ENCODE measurements around the gene RET. TPM values are rescaled to one million over a fixed set of nuclear protein-coding genes. Genes with fewer than 3 reads are reported as not detected.

The RET gene
- total and polyA plus RNA-seq, 2 experiments from 2014 or later, result 0.50 TPM; not detected in 1

- no peak overlapping the region for H2AFZ ChIP-seq
- H3K4me2 ChIP-seq, result no peak overlapping the region
- peaks cover 6% of the 10 kb centered on the region for H3K27me3 ChIP-seq
- H3K79me2 ChIP-seq, result no peaks in the 10 kb centered on the region
- no peaks in the 10 kb centered on the region for H3K9me3 ChIP-seq (ENCODE audit: low read depth)
- WGBS (ENCODE audit: low lambda C conversion rate, missing lambda C conversion rate), result 82% methylated on average over 8 of the region's 8 CpGs
- no peaks in the 10 kb centered on the region for H3K9me2 ChIP-seq (replicated peaks; ENCODE audit: insufficient read depth)
- no peak for DNase-seq (ENCODE audit: low spot score)
- TF ChIP-seq CTCF (IDR thresholded peaks at IDR 0.05; ENCODE audit: poor library complexity) (no peak), EZH2phosphoT487 (IDR thresholded peaks at IDR 0.05; ENCODE audit: low read depth, severe bottlenecking, unreplicated experiment) (no peak), EZH2 (IDR thresholded peaks at IDR 0.05; ENCODE audit: borderline replicate concordance) (no peak)
- H3K4me3 ChIP-seq, result no peak overlapping the region
- H3K4me1 ChIP-seq (ENCODE audit: insufficient read depth), result no peaks in the 10 kb centered on the region
- H4K20me1 ChIP-seq (ENCODE audit: insufficient read depth, poor library complexity, severe bottlenecking), result no peaks in the 10 kb centered on the region
- H3K36me3 ChIP-seq (replicated peaks; ENCODE audit: insufficient read depth, low read depth), result no peaks in the 10 kb centered on the region
- H3K27ac ChIP-seq, result no peak overlapping the region
Measured at GRCh38 chr10:43053825-43054224, 23.0 kb upstream of the RET start.

GRCh38 chr10:43054593-43054992 lies 22.3 kb upstream of the RET start:
- no peaks in the 10 kb centered on the region for H3K36me3 ChIP-seq (replicated peaks; ENCODE audit: insufficient read depth, low read depth)
- no peaks in the 10 kb centered on the region for H3K9me2 ChIP-seq (replicated peaks; ENCODE audit: insufficient read depth)
- TF ChIP-seq CTCF (IDR thresholded peaks at IDR 0.05; ENCODE audit: poor library complexity), result no peak
- TF ChIP-seq EZH2phosphoT487 (IDR thresholded peaks at IDR 0.05; ENCODE audit: low read depth, severe bottlenecking, unreplicated experiment), result no peak
- no peak for TF ChIP-seq EZH2 (IDR thresholded peaks at IDR 0.05; ENCODE audit: borderline replicate concordance)
- no peak overlapping the region for H3K27ac ChIP-seq
- H3K9me3 ChIP-seq (ENCODE audit: low read depth), result no peaks in the 10 kb centered on the region
- 89% methylated on average over 3 of the region's 3 CpGs for WGBS (ENCODE audit: low lambda C conversion rate, missing lambda C conversion rate)
- no peak for DNase-seq (ENCODE audit: low spot score)
- H2AFZ ChIP-seq, result no peak overlapping the region
- no peaks in the 10 kb centered on the region for H3K79me2 ChIP-seq
- H4K20me1 ChIP-seq (ENCODE audit: insufficient read depth, poor library complexity, severe bottlenecking), result no peaks in the 10 kb centered on the region
- no peak overlapping the region for H3K4me2 ChIP-seq
- peaks cover 6% of the 10 kb centered on the region for H3K27me3 ChIP-seq
- H3K4me1 ChIP-seq (ENCODE audit: insufficient read depth), result no peaks in the 10 kb centered on the region
- H3K4me3 ChIP-seq, result no peak overlapping the region

GRCh38 chr10:43055217-43055616 lies 21.7 kb upstream of the RET start:
- TF ChIP-seq EZH2phosphoT487 (IDR thresholded peaks at IDR 0.05; ENCODE audit: low read depth, severe bottlenecking, unreplicated experiment) (no peak), CTCF (IDR thresholded peaks at IDR 0.05; ENCODE audit: poor library complexity) (no peak), EZH2 (IDR thresholded peaks at IDR 0.05; ENCODE audit: borderline replicate concordance) (no peak)
- no peaks in the 10 kb centered on the region for H3K4me1 ChIP-seq (ENCODE audit: insufficient read depth)
- WGBS (ENCODE audit: low lambda C conversion rate, missing lambda C conversion rate), result 82% methylated on average over 3 of the region's 3 CpGs
- H3K27ac ChIP-seq, result no peak overlapping the region
- no peaks in the 10 kb centered on the region for H3K79me2 ChIP-seq
- no peaks in the 10 kb centered on the region for H4K20me1 ChIP-seq (ENCODE audit: insufficient read depth, poor library complexity, severe bottlenecking)
- H3K36me3 ChIP-seq (replicated peaks; ENCODE audit: insufficient read depth, low read depth), result no peaks in the 10 kb centered on the region
- no peak overlapping the region for H2AFZ ChIP-seq
- H3K27me3 ChIP-seq, result peaks cover 6% of the 10 kb centered on the region
- H3K4me2 ChIP-seq, result no peak overlapping the region
- no peaks in the 10 kb centered on the region for H3K9me3 ChIP-seq (ENCODE audit: low read depth)
- no peak overlapping the region for H3K4me3 ChIP-seq
- H3K9me2 ChIP-seq (replicated peaks; ENCODE audit: insufficient read depth), result no peaks in the 10 kb centered on the region
- no peak for DNase-seq (ENCODE audit: low spot score)

All from hepatocyte (in vitro differentiated cells).